A549 (cell line): ENCODE measurements around the gene TBL1X.

Source experiments
- CTCF ChIP-seq: fragments of >200 bp; sonication (Bioruptor Twin); formaldehyde crosslinking; IDR thresholded peaks from 3 replicates; pipeline ENCODE4 v1.5.1; 2016
- EHMT2 ChIP-seq: fragments of 200-600 bp; sonication (generic); IDR thresholded peaks from 2 replicates; pipeline ENCODE4 v1.6.1; 2016; ENCODE audit warnings: antibody characterized with exemption, low read depth, mild to moderate bottlenecking, moderate library complexity
- JUN ChIP-seq, 2 experiments: fragments of >200 bp; sonication (Bioruptor Twin); formaldehyde crosslinking; IDR thresholded peaks; 2 replicates in 1 of 2; 3 replicates in 1 of 2; pipeline ENCODE4 v1.6.1; 2016 to 2017
- RAD21 ChIP-seq, 2 experiments: fragments of >200 bp in 1 of 2; sonication (Bioruptor Twin) in 1 of 2; formaldehyde crosslinking in 1 of 2; IDR thresholded peaks in 1 of 2; conservative IDR thresholded peaks in 1 of 2; 2 replicates in 1 of 2; 3 replicates in 1 of 2; pipeline ENCODE4 v1.6.1; 2012 to 2018; ENCODE audit warnings: inconsistent platforms in 1 of 2

GRCh38 chrX:9717376-9717775 is 252.5 kb downstream of the TBL1X start:
- no peak for TF ChIP-seq CTCF
- TF ChIP-seq EHMT2: no peak
- TF ChIP-seq RAD21 (conservative IDR thresholded peaks at IDR 0.05 in 1 of 2, IDR thresholded peaks at IDR 0.05 in 1 of 2): no peak
- TF ChIP-seq JUN (IDR thresholded peaks at IDR 0.05): no peak
